Adrenal gland (tissue), 12 donors: ENCODE results near the gene GNS. TPM values are rescaled to one million over a fixed set of nuclear protein-coding genes. Genes with fewer than 3 reads are reported as not detected.

Experiments used
- DNase-seq, 7 donors: peaks; one replicate each; pipeline ENCODE4 v3.0.0-alpha.2; 2019 to 2020
- H3K27ac ChIP-seq, 5 donors: fragments of 200-600 bp; sonication (generic) in 4 of 5; 1 replicate in 3 of 5; 2 replicates in 2 of 5; pipeline versions ENCODE4 v1.5.1 to v1.8.0; 2016 to 2020; ENCODE audit warnings: mild to moderate bottlenecking in 1 of 5
- H3K27me3 ChIP-seq: fragments of 200-600 bp; 2 replicates; pipeline ENCODE4 v1.8.0; 2021
- H3K36me3 ChIP-seq, 2 donors: fragments of 200-600 bp; replicated peaks in 1 of 2; 1 replicate in 1 of 2; 2 replicates in 1 of 2; pipeline versions ENCODE4 v1.5.1 to v1.8.0; 2018 to 2022
- H3K4me1 ChIP-seq, 2 donors: fragments of 200-600 bp; replicated peaks in 1 of 2; 1 replicate in 1 of 2; 2 replicates in 1 of 2; pipeline versions ENCODE4 v1.5.1 to v1.8.0; 2018 to 2021
- H3K4me3 ChIP-seq, 4 donors: fragments of 200-600 bp; sonication (generic) in 3 of 4; one replicate each; pipeline ENCODE4 v1.5.1; 2016 to 2018
- H3K9me3 ChIP-seq, 3 donors: fragments of 200-600 bp; sonication (generic) in 1 of 3; replicated peaks in 1 of 3; 1 replicate in 2 of 3; 2 replicates in 1 of 3; pipeline versions ENCODE4 v1.5.1 to v1.8.0; 2016 to 2021
- CTCF ChIP-seq, 6 experiments: fragments of 450-650 bp in 4 of 6; fragments of 200-600 bp in 2 of 6; sonication (generic) in 1 of 6; IDR thresholded peaks; 1 replicate in 5 of 6; 2 replicates in 1 of 6; pipeline versions ENCODE4 v1.5.1 to v1.8.0; 2016 to 2021; ENCODE audit warnings: antibody characterized with exemption in 6 of 6, mild to moderate bottlenecking in 2 of 6, moderate library complexity in 1 of 6
- POLR2A ChIP-seq, 2 donors: fragments of 450-650 bp; IDR thresholded peaks; one replicate each; pipeline ENCODE4 v1.6.1; 2017; ENCODE audit warnings: antibody characterized with exemption in 2 of 2, mild to moderate bottlenecking in 2 of 2, moderate library complexity in 1 of 2
- WGBS, 4 donors: extraction: QIAGEN DNeasy Blood & Tissue Kit in 2 of 4; methylation state at CpG; one replicate each; pipeline versions ENCODE4 v1.1.5 to v1.1.7; 2013 to 2017; 5-methylcytosine and 5-hydroxymethylcytosine counted together
- intact Hi-C, 2 donors: fragments of 100-400 bp; cut with DNase I; formaldehyde crosslinking; loops; one replicate each; pipeline versions ENCODE4 v1.14.1 to v1.15.0; 2022 to 2023
- polyA plus RNA-seq, 3 donors: library from polyadenylated mRNA; stranded (reverse); fragments of 200-250 nt in 2 of 3; fragments of 350-450 nt in 1 of 3; fragmentation: Illumina TruSeq in 1 of 3; extraction: RNeasy Lipid Tissue Mini Kit (QIAGEN cat#74804) in 1 of 3; gene quantifications; one replicate each; pipeline ENCODE4 v1.2.3, GENCODE V29; 2013 to 2014
- total RNA-seq, 9 donors: library from RNA; depleted of rRNA in 4 of 9; stranded (reverse); fragments of >200 nt in 4 of 9; fragments of 120-200 nt in 1 of 9; fragmentation: NEBNext Ultra II Directional in 1 of 9; extraction: Animal tissue kit (Norgen Biotek cat#: 25700) in 1 of 9; gene quantifications; one replicate each; pipeline versions ENCODE4 v1.1.0 to v1.2.4, GENCODE V29; 2013 to 2023
- donor health status: healthy with polysubstance abuse.
- donor health status: Bipolar disorder and iron deficiency.
- donor health status: DM: yes; HTN: yes; CAD: no.
- donor health status: DM: no; HTN: no; CAD: no.
- donor health status: DM: no; HTN: no; CAD: no.
- donor health status: DM: yes; HTN: yes; CAD: no.

GNS gene
- total and polyA plus RNA-seq, 12 donors, result 44.3 to 647 (median 567) TPM

DNA sequence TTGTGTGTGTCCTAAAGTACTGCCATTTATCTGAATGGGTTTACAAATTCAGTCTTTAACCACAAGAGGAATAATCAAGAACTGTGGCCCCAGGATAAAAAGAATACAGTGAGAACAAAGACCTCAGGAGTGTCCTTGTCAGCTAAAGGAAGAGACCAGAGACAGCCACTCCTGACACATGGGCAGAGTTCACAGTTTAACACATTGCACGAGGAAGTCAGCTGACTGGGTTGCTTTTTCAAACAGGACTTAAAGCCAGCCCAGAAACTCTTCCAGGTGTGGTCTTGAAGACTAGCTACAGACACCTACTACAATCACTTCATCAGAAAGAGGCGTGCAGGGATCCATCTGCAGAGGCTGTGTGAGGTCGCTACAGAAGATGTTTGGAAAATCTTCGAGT is 42.8 kb downstream of the GNS start:
- H3K9me3 ChIP-seq, result no peaks in the 10 kb centered on the region
- TF ChIP-seq CTCF (IDR thresholded peaks at IDR 0.05) (no peak), POLR2A (IDR thresholded peaks at IDR 0.05) (no peak)
- H3K27me3 ChIP-seq, result no peaks in the 10 kb centered on the region
- intact Hi-C loops, result no loop called here
- H3K36me3 ChIP-seq, result peaks cover 0 to 62% of the 10 kb centered on the region in 2 donors
- WGBS, 4 donors, result 85 to 90% (median 86%) methylated on average over 4 of the region's 4 CpGs
- DNase-seq, result no peak
- H3K4me1 ChIP-seq, result no peaks in the 10 kb centered on the region
- no peak overlapping the region for H3K27ac ChIP-seq
- H3K4me3 ChIP-seq, result no peak overlapping the region

- H3K27ac ChIP-seq, result no peak overlapping the region
- no peak for DNase-seq
- no peak overlapping the region for H3K4me3 ChIP-seq
- no peaks in the 10 kb centered on the region for H3K27me3 ChIP-seq
- H3K4me1 ChIP-seq, result no peaks in the 10 kb centered on the region
- intact Hi-C loops, result no loop called here
- H3K9me3 ChIP-seq, result no peaks in the 10 kb centered on the region
- WGBS, 4 donors, result 78 to 92% (median 80%) methylated on average over 5 of the region's 5 CpGs
- TF ChIP-seq CTCF (IDR thresholded peaks at IDR 0.05) (no peak), POLR2A (IDR thresholded peaks at IDR 0.05) (no peak)
- H3K36me3 ChIP-seq, result peaks cover 0 to 44% of the 10 kb centered on the region in 2 donors
These were observed 44.6 kb downstream of the GNS start for GRCh38 chr12:64714551-64714968.

DNA sequence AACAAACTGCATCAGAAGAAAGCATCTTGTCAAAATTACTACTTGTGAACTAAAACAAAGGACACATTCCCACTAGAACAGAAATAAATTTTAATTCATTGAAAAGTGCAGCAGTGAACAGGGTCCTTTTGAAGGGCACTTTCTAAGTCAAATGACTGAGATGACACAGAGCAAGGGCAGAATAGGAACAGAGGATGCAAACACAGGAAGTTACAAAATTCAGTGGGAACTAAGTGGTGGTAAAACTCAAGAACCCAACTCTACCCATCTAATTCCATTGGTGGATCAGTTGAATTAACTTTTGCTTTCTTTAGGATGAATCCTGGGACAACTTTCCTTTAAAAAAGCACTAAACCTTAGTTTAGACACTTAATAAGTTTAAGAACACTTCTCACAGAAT is 45.8 kb downstream of the GNS start:
- Histone ChIP-seq H3K9me3 (no peaks in the 10 kb centered on the region), H3K27ac (no peak overlapping the region), H3K36me3 (peaks cover 0 to 40% of the 10 kb centered on the region in 2 donors), H3K4me3 (no peak overlapping the region), H3K27me3 (no peaks in the 10 kb centered on the region), H3K4me1 (no peaks in the 10 kb centered on the region)
- intact Hi-C loops, result no loop called here
- no peak for DNase-seq
- no peak for TF ChIP-seq CTCF (IDR thresholded peaks at IDR 0.05)
- TF ChIP-seq POLR2A (IDR thresholded peaks at IDR 0.05), result no peak

DNA sequence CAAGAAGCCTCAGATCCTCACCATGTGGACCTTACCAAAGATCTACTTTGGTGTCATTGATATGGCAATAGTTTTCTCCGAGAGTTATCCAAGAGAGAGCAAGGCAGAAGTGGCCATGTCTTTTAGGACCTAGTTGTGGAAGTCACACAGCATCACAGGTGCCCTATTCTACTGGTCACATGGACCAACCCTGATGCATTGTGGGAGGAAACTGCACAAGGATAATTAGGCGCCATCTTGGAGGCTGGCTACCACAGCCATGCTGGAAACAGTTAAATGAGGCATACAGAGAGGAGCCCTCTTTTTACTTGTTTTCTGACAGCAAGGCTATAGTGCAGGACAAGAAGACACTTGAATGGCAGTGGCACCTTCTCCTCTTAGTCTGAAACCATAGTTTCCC is 49.8 kb downstream of the GNS start:
- no peak for DNase-seq
- Histone ChIP-seq H3K36me3 (peaks cover 0 to 6% of the 10 kb centered on the region in 2 donors), H3K27ac (no peak overlapping the region), H3K9me3 (no peaks in the 10 kb centered on the region), H3K27me3 (no peaks in the 10 kb centered on the region), H3K4me1 (peaks cover 0 to 6% of the 10 kb centered on the region in 2 donors), H3K4me3 (no peak overlapping the region)
- intact Hi-C loops, result no loop called here
- TF ChIP-seq POLR2A (IDR thresholded peaks at IDR 0.05) (no peak), CTCF (IDR thresholded peaks at IDR 0.05) (no peak)
- WGBS, 4 donors, result 98 to 100% (median 99%) methylated on average over 1 to 2 of the region's 2 CpGs
